HUES64 (cell line): ENCODE measurements around the gene KIAA0825.

ENCODE experiments used
- H3K27ac ChIP-seq: 2 replicates; pipeline ENCODE4 v1.7.0; 2013; ENCODE audit warnings: low read depth, low read length, inconsistent platforms
- H3K27me3 ChIP-seq: 2 replicates; pipeline ENCODE4 v1.6.1; 2013; ENCODE audit warnings: mild to moderate bottlenecking, low read length; ENCODE audit not compliant: insufficient read depth
- H3K36me3 ChIP-seq: 2 replicates; pipeline ENCODE4 v1.6.1; 2013; ENCODE audit warnings: mild to moderate bottlenecking, low read length; ENCODE audit not compliant: insufficient read depth
- H3K4me1 ChIP-seq: 2 replicates; pipeline ENCODE4 v1.6.1; 2013; ENCODE audit warnings: mild to moderate bottlenecking, low read length, moderate library complexity; ENCODE audit not compliant: insufficient read depth
- H3K4me3 ChIP-seq: 2 replicates; pipeline ENCODE4 v1.5.1; 2013; ENCODE audit warnings: mild to moderate bottlenecking, low read length, moderate library complexity
- H3K9ac ChIP-seq: 2 replicates; pipeline ENCODE4 v1.6.1; 2013; ENCODE audit warnings: mild to moderate bottlenecking, low read depth, low read length
- H3K9me3 ChIP-seq: 2 replicates; pipeline ENCODE4 v1.6.1; 2013; ENCODE audit warnings: low read depth, low read length; ENCODE audit not compliant: insufficient read depth
- WGBS: fragments of 150-250, 120-280 bp; methylation state at CpG from one replicate; pipeline ENCODE4 v1.1.7; 2013; ENCODE audit warnings: missing lambda C conversion rate; 5-methylcytosine and 5-hydroxymethylcytosine counted together

The KIAA0825 gene

GRCh38 chr5:94538260-94538659, 80.1 kb downstream of the KIAA0825 start:
- H3K9ac ChIP-seq, result no peak overlapping the region
- no peaks in the 10 kb centered on the region for H3K4me1 ChIP-seq
- H3K27ac ChIP-seq, result no peak overlapping the region
- H3K36me3 ChIP-seq, result no peaks in the 10 kb centered on the region
- no peaks in the 10 kb centered on the region for H3K27me3 ChIP-seq
- H3K4me3 ChIP-seq, result no peak overlapping the region
- H3K9me3 ChIP-seq, result peaks cover 47% of the 10 kb centered on the region
- 93% methylated on average over 3 of the region's 3 CpGs for whole genome bisulfite sequencing

- no peaks in the 10 kb centered on the region for H3K27me3 ChIP-seq
- no peaks in the 10 kb centered on the region for H3K9me3 ChIP-seq
- no peak overlapping the region for H3K4me3 ChIP-seq
- H3K36me3 ChIP-seq, result no peaks in the 10 kb centered on the region
- H3K9ac ChIP-seq, result no peak overlapping the region
- 60% methylated on average over 1 of the region's 2 CpGs for WGBS
- H3K4me1 ChIP-seq, result peaks cover 8% of the 10 kb centered on the region
- H3K27ac ChIP-seq, result no peak overlapping the region
Observed at GRCh38 chr5:94526706-94527105, 91.7 kb downstream of the KIAA0825 start.

- whole genome bisulfite sequencing, result 61% methylated on average over 4 of the region's 4 CpGs
- Histone ChIP-seq H3K4me3 (no peak overlapping the region), H3K4me1 (peaks cover 8% of the 10 kb centered on the region), H3K36me3 (no peaks in the 10 kb centered on the region), H3K9me3 (no peaks in the 10 kb centered on the region), H3K27me3 (no peaks in the 10 kb centered on the region), H3K9ac (no peak overlapping the region), H3K27ac (no peak overlapping the region)
Observed at GRCh38 chr5:94524841-94525697, 93.3 kb downstream of the KIAA0825 start.

- Histone ChIP-seq H3K27me3 (no peaks in the 10 kb centered on the region), H3K9ac (no peak overlapping the region), H3K36me3 (no peaks in the 10 kb centered on the region), H3K4me3 (no peak overlapping the region), H3K27ac (no peak overlapping the region), H3K9me3 (no peaks in the 10 kb centered on the region), H3K4me1 (peaks cover 8% of the 10 kb centered on the region)
Observed at GRCh38 chr5:94523018-94523417, 95.4 kb downstream of the KIAA0825 start.

GRCh38 chr5:94522117-94522516, 96.3 kb downstream of the KIAA0825 start:
- no peaks in the 10 kb centered on the region for H3K36me3 ChIP-seq
- no peaks in the 10 kb centered on the region for H3K9me3 ChIP-seq
- H3K27ac ChIP-seq, result no peak overlapping the region
- no peak overlapping the region for H3K9ac ChIP-seq
- no CpG with 5 or more reads among the region's 1 CpG for WGBS
- H3K27me3 ChIP-seq, result no peaks in the 10 kb centered on the region
- H3K4me3 ChIP-seq, result no peak overlapping the region
- H3K4me1 ChIP-seq, result peaks cover 8% of the 10 kb centered on the region

- Histone ChIP-seq H3K36me3 (no peaks in the 10 kb centered on the region), H3K9ac (no peak overlapping the region), H3K27me3 (no peaks in the 10 kb centered on the region), H3K4me3 (no peak overlapping the region), H3K9me3 (no peaks in the 10 kb centered on the region), H3K4me1 (no peaks in the 10 kb centered on the region), H3K27ac (no peak overlapping the region)
- no CpG with 5 or more reads among the region's 3 CpGs for WGBS
Observed at GRCh38 chr5:94517490-94518488, 100.6 kb downstream of the KIAA0825 start.

DNA sequence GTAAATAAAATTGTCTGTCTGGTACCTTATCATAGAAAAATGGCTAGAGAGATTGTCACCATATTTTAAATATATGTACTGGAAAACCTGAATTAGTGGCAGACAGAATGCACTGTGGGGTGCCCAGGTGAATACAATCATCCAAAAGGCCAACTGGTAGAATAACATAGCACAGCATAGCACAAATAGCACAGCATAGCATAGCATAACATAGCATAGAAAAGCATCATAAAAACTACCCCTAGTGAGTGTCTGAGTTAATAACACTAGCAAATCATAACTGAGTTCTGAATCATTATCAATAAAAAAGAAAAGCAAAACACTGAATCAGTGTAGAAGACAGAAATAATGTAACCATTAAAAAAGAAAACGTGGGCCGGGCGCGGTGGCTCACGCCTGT, 102.3 kb downstream of the KIAA0825 start:
- Histone ChIP-seq H3K27me3 (no peaks in the 10 kb centered on the region), H3K9me3 (no peaks in the 10 kb centered on the region), H3K4me1 (no peaks in the 10 kb centered on the region), H3K36me3 (no peaks in the 10 kb centered on the region), H3K4me3 (no peak overlapping the region), H3K9ac (no peak overlapping the region), H3K27ac (no peak overlapping the region)
- 94% methylated on average over 5 of the region's 5 CpGs for whole genome bisulfite sequencing

DNA sequence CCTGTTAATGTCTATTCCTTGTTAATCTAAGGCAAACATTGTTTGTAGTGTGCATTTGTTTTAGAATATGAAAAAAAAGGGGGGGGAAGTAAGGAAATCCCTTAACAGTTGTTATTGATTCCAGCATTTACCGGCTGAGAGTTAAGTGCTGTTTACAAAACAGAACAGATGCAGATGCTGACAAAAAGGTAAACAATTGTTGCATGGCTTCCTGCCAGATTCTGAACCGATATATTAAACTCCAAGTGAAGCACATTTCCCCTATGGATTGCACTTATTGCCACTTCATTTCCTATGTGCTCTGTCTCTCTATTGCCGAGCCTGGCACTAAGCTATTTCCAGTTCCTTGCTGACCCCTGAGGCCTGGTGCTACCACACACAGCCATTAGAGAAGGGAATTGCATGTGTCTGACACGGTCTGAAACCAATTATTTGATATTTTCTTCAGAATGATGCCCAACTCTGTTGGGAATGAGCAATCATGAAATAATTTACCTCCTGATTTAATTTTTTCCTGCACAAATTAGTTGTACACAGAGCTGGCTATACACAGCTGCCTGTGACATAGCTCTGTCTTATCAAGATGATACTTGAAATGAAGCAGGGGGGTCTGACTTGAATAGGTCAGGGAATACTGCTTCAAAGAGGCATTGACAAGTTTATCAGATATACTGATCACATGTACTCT, 109.8 kb downstream of the KIAA0825 start:
- no peaks in the 10 kb centered on the region for H3K36me3 ChIP-seq
- 72% methylated on average over 4 of the region's 4 CpGs for WGBS
- H3K4me3 ChIP-seq, result no peak overlapping the region
- H3K9me3 ChIP-seq, result no peaks in the 10 kb centered on the region
- H3K9ac ChIP-seq, result no peak overlapping the region
- H3K27ac ChIP-seq, result no peak overlapping the region
- peaks cover 4% of the 10 kb centered on the region; the same call in 1 of the 2 replicates for H3K4me1 ChIP-seq
- no peaks in the 10 kb centered on the region for H3K27me3 ChIP-seq

GRCh38 chr5:94505327-94506068, 112.9 kb downstream of the KIAA0825 start:
- Histone ChIP-seq H3K4me1 (peaks cover 4% of the 10 kb centered on the region; the same call in 1 of the 2 replicates), H3K27me3 (no peaks in the 10 kb centered on the region), H3K4me3 (no peak overlapping the region), H3K9ac (no peak overlapping the region), H3K36me3 (no peaks in the 10 kb centered on the region), H3K27ac (no peak overlapping the region), H3K9me3 (no peaks in the 10 kb centered on the region)
- 92% methylated on average over 2 of the region's 3 CpGs for WGBS

- no peak overlapping the region for H3K27ac ChIP-seq
- H3K9me3 ChIP-seq, result no peaks in the 10 kb centered on the region
- H3K4me3 ChIP-seq, result no peak overlapping the region
- no peaks in the 10 kb centered on the region for H3K36me3 ChIP-seq
- H3K27me3 ChIP-seq, result no peaks in the 10 kb centered on the region
- H3K9ac ChIP-seq, result no peak overlapping the region
- H3K4me1 ChIP-seq, result peaks cover 4% of the 10 kb centered on the region; the same call in 1 of the 2 replicates
- WGBS, result 80% methylated on average over 1 of the region's 1 CpG
Observed at GRCh38 chr5:94503677-94504076, 114.7 kb downstream of the KIAA0825 start.
